GM12878 (cell line): Measurements from ENCODE around the gene MEIOB. TPM values are rescaled to one million over a fixed set of nuclear protein-coding genes. Genes with fewer than 3 reads are reported as not detected.

Experiments
- ATAC-seq: fragments of 200-7000 bp; cut with Tn5 transposase; 3 replicates; pipeline ENCODE4 v1.9.1; 2020; ENCODE audit warnings: mild to moderate bottlenecking, moderate library complexity
- BruUV-seq: library from RNA; stranded (reverse); fragments of 400-500 nt; replicated peaks from 2 replicates; lab custom pipeline; 2021; lab: Mats Ljungman, UMichigan
- CTCF ChIA-PET: fragments of 300-600 bp; sonication (Branson Sonifier 250); formaldehyde crosslinking; extraction: SDS; loops from one replicate; lab custom pipeline; 2021; ENCODE audit warnings: inconsistent platforms; lab: Yijun Ruan, JAX
- POLR2A ChIA-PET: fragments of 350-600 bp; formaldehyde crosslinking; extraction: SDS; loops from one replicate; lab custom pipeline; 2021; ENCODE audit warnings: inconsistent platforms; lab: Charles Lee
- RAD21 ChIA-PET: fragments of 300-600 bp; sonication (Branson Sonifier 250); formaldehyde crosslinking; loops from one replicate; lab custom pipeline; 2023; ENCODE audit warnings: antibody characterized with exemption; ENCODE audit not compliant: unreplicated experiment; lab: Charles Lee
- SMC1A ChIA-PET: fragments of 300-600 bp; sonication (Branson Sonifier 250); formaldehyde crosslinking; loops from one replicate; lab custom pipeline; 2023; ENCODE audit not compliant: unreplicated experiment, uncharacterized antibody; lab: Charles Lee
- DNase-seq: peaks from one replicate; pipeline ENCODE4 v3.0.0-alpha.2; 2011; ENCODE audit warnings: low read depth, low spot score
- FAIRE-seq: peaks from 3 replicates; lab custom pipeline; 2011; peaks lifted over from hg19 to GRCh38; lab: Jason Lieb, UNC
- H2AFZ ChIP-seq: 2 replicates; pipeline ENCODE4 v1.6.0; 2011; ENCODE audit warnings: low read depth, low read length, control low read depth; ENCODE audit not compliant: control insufficient read depth
- H3K27ac ChIP-seq: 2 replicates; pipeline ENCODE4 v1.5.1; 2011; ENCODE audit warnings: control low read depth; ENCODE audit not compliant: control insufficient read depth, insufficient read depth
- H3K27me3 ChIP-seq, 2 experiments: replicated peaks in 1 of 2; 2 replicates each; pipeline versions ENCODE4 v1.6.0 to v1.6.1; 2011; ENCODE audit warnings: low read length in 1 of 2; ENCODE audit not compliant: control insufficient read depth in 2 of 2, insufficient read depth in 2 of 2
- H3K36me3 ChIP-seq, 2 experiments: 2 replicates each; pipeline ENCODE4 v1.5.1; 2011; ENCODE audit warnings: low read length in 1 of 2; ENCODE audit not compliant: control insufficient read depth in 2 of 2, insufficient read depth in 2 of 2
- H3K4me1 ChIP-seq: 2 replicates; pipeline ENCODE4 v1.6.1; 2011; ENCODE audit warnings: mild to moderate bottlenecking, low read length, moderate library complexity, mixed read lengths; ENCODE audit not compliant: control insufficient read depth, insufficient read depth
- H3K4me2 ChIP-seq: 2 replicates; pipeline ENCODE4 v1.6.0; 2011; ENCODE audit warnings: control low read depth; ENCODE audit not compliant: control insufficient read depth, insufficient read depth
- H3K4me3 ChIP-seq: fragments of 200-600 bp; sonication (generic); 2 replicates; pipeline ENCODE4 v1.5.1; 2016
- H3K79me2 ChIP-seq: 2 replicates; pipeline ENCODE4 v1.6.0; 2011; ENCODE audit warnings: low read length; ENCODE audit not compliant: control insufficient read depth, insufficient read depth
- H3K9ac ChIP-seq: 2 replicates; pipeline ENCODE4 v1.8.0; 2011; ENCODE audit warnings: low read length, control low read depth, mixed read lengths; ENCODE audit not compliant: control insufficient read depth, insufficient read depth
- H3K9me3 ChIP-seq: replicated peaks from 3 replicates; pipeline ENCODE4 v1.5.1; 2011; ENCODE audit warnings: mild to moderate bottlenecking, low read length; ENCODE audit not compliant: control insufficient read depth, insufficient read depth
- H4K20me1 ChIP-seq: 2 replicates; pipeline ENCODE4 v1.6.0; 2011; ENCODE audit not compliant: control insufficient read depth, insufficient read depth
- BACH1 ChIP-seq: fragments of 450-650 bp; IDR thresholded peaks from 2 replicates; pipeline ENCODE4 v1.6.1; 2017; ENCODE audit warnings: mild to moderate bottlenecking, borderline replicate concordance
- CBX3 ChIP-seq: fragments of 200-600 bp; sonication (generic); IDR thresholded peaks from 2 replicates; pipeline ENCODE4 v1.6.1; 2016; ENCODE audit warnings: low read depth, borderline replicate concordance
- CHD1 ChIP-seq: IDR thresholded peaks from 2 replicates; pipeline ENCODE4 v1.6.1; 2012; ENCODE audit warnings: low read depth, low read length, improper control_type of control experiment
- E2F4 ChIP-seq: IDR thresholded peaks from 2 replicates; pipeline ENCODE4 v1.6.1; 2012; ENCODE audit warnings: low read depth, low read length, improper control_type of control experiment
- FOXM1 ChIP-seq: IDR thresholded peaks from 2 replicates; pipeline ENCODE4 v1.6.1; 2012; ENCODE audit warnings: low read depth, mild to moderate bottlenecking, inconsistent platforms, low read length, moderate library complexity
- HDGF ChIP-seq: fragments of 450-650 bp; IDR thresholded peaks from 2 replicates; pipeline ENCODE4 v1.6.1; 2016; ENCODE audit warnings: antibody characterized with exemption
- MEF2B ChIP-seq: fragments of 450-650 bp; IDR thresholded peaks from 2 replicates; pipeline ENCODE4 v1.6.1; 2018; ENCODE audit warnings: mild to moderate bottlenecking, moderate library complexity; ENCODE audit not compliant: partially characterized antibody, poor library complexity, severe bottlenecking
- NFYA ChIP-seq: IDR thresholded peaks from 2 replicates; pipeline ENCODE4 v1.6.1; 2011; ENCODE audit warnings: low read depth, mild to moderate bottlenecking, low read length, improper control_type of control experiment, borderline replicate concordance
- NFYB ChIP-seq: IDR thresholded peaks from 2 replicates; pipeline ENCODE4 v1.6.1; 2011; ENCODE audit warnings: low read depth, mild to moderate bottlenecking, low read length, improper control_type of control experiment, moderate library complexity; ENCODE audit not compliant: insufficient read depth
- RCOR1 ChIP-seq: conservative IDR thresholded peaks from 2 replicates; pipeline ENCODE4 v1.6.1; 2012; ENCODE audit warnings: low read depth, low read length, improper control_type of control experiment
- RUNX3 ChIP-seq: IDR thresholded peaks from 2 replicates; pipeline ENCODE4 v1.6.1; 2012; ENCODE audit warnings: low read length, inconsistent platforms
- SIN3A ChIP-seq: IDR thresholded peaks from 2 replicates; pipeline ENCODE4 v1.6.1; 2012; ENCODE audit warnings: low read depth, low read length, improper control_type of control experiment
- SP1 ChIP-seq: IDR thresholded peaks from one replicate; pipeline ENCODE4 v1.6.1; 2011; ENCODE audit warnings: low read depth, low read length
- YY1 ChIP-seq: IDR thresholded peaks from 2 replicates; pipeline ENCODE4 v1.6.1; 2011; ENCODE audit warnings: low read depth, mild to moderate bottlenecking, low read length
- ZBTB33 ChIP-seq: fragments of 450-650 bp; IDR thresholded peaks from 2 replicates; pipeline ENCODE4 v1.6.1; 2017; ENCODE audit warnings: mild to moderate bottlenecking
- WGBS: methylation state at CpG from one replicate; pipeline ENCODE4 v1.1.6; 2016; ENCODE audit warnings: low lambda C conversion rate; ENCODE audit not compliant: insufficient replicate concordance, insufficient coverage; ENCODE audit errors: missing lambda C conversion rate; 5-methylcytosine and 5-hydroxymethylcytosine counted together
- in situ Hi-C: fragments of 300-500 bp; cut with MboI; formaldehyde crosslinking; loops from 9 replicates; pipeline ENCODE4 v1.14.3; 2018; ENCODE audit warnings: mixed read lengths
- intact Hi-C: fragments of 100-400 bp; cut with micrococcal nuclease; formaldehyde crosslinking; loops from one replicate; pipeline ENCODE4 v1.14.2; 2022; ENCODE audit not compliant: unreplicated experiment
- polyA plus RNA-seq, 11 experiments: library from polyadenylated mRNA; depleted of rRNA in 4 of 11; unstranded in 6 of 11; stranded (reverse) in 5 of 11; fragments of >200 nt; fragmentation: Nextera tagmentation in 4 of 11; fragmentation: Illumina TruSeq in 1 of 11; extraction: Ambion mirVana in 4 of 11; extraction: Trizol in 1 of 11; gene quantifications; 1 replicate in 1 of 11; 2 replicates in 10 of 11; pipeline versions ENCODE4 v1.2.1 to v1.2.3, GENCODE V29; 2011 to 2016; ENCODE audit warnings: inconsistent platforms in 2 of 11, missing spikeins in 2 of 11, low read depth in 1 of 11
- total RNA-seq, 4 experiments: library from RNA; depleted of rRNA in 3 of 4; stranded (reverse); fragments of >200 nt in 3 of 4; fragmentation: Illumina TruSeq in 1 of 4; extraction: Trizol in 1 of 4; gene quantifications; 2 replicates each; pipeline versions ENCODE4 v1.2.1 to v1.2.3, GENCODE V29; 2013 to 2021
- TF ChIP-seq, protein P1 (sequence below): fragments of 450-650 bp; IDR thresholded peaks from 2 replicates; pipeline ENCODE4 v1.6.1; 2018; ENCODE audit warnings: borderline replicate concordance, mild to moderate bottlenecking; ENCODE audit not compliant: partially characterized antibody
- TF ChIP-seq, protein P2 (sequence below): IDR thresholded peaks from 2 replicates; pipeline ENCODE4 v1.6.1; 2011; ENCODE audit warnings: low read depth, mild to moderate bottlenecking, low read length, moderate library complexity, borderline replicate concordance; ENCODE audit errors: extremely low read depth

Gene MEIOB
- total and polyA plus RNA-seq, 10 of the 15 experiments (the other 5 are each of a cell fraction or from before 2014, with no cell fraction given): 0.04 to 0.26 (median 0.09) TPM; not detected in 5

DNA sequence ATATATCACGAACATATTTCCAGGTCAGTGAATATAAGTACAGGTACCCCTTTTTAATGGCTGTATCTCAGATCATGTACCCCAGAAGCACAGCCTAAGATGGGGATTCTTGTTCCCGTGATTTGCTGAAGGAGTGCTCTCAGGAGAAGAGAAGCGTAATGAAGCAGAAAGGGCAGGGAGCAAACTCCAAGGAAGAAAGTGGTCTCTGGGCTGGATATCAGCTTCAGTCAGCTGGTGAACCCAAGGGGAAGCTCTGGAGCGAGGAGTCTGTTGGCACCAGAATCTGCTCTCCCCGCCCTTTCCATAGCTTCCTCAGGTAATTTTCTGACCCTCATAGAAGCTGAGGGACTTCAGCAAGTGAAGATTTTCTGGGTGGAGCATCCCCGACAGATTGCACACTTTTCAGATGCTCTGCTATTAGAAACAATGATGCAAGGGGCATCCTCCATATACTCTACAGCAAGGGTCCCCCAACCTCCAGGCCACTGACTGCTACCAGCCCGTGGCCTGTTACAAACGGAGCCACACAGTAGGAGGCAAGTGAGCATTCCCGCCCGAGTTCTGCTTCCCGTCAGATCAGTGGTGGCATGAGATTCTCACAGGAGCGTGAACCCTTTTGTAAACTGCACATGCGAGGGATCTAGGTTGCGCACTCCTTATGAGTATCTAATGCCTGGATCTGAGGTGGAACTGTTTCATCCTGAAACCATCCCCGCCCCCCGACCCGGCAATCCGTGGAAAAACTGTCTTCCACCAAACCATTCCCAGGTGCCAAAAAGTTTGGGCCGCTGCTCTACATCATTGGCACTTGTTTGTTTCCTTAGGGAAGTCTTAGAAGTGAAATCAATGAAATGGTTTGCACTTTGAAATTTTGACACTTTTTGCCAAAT lies 40.5 kb downstream of the MEIOB start (continued):
- TF ChIP-seq, protein P1, sequence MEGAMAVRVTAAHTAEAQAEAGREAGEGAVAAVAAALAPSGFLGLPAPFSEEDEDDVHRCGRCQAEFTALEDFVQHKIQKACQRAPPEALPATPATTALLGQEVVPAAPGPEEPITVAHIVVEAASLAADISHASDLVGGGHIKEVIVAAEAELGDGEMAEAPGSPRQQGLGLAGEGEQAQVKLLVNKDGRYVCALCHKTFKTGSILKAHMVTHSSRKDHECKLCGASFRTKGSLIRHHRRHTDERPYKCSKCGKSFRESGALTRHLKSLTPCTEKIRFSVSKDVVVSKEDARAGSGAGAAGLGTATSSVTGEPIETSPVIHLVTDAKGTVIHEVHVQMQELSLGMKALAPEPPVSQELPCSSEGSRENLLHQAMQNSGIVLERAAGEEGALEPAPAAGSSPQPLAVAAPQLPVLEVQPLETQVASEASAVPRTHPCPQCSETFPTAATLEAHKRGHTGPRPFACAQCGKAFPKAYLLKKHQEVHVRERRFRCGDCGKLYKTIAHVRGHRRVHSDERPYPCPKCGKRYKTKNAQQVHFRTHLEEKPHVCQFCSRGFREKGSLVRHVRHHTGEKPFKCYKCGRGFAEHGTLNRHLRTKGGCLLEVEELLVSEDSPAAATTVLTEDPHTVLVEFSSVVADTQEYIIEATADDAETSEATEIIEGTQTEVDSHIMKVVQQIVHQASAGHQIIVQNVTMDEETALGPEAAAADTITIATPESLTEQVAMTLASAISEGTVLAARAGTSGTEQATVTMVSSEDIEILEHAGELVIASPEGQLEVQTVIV: no peak
- no peak for TF ChIP-seq BACH1

DNA sequence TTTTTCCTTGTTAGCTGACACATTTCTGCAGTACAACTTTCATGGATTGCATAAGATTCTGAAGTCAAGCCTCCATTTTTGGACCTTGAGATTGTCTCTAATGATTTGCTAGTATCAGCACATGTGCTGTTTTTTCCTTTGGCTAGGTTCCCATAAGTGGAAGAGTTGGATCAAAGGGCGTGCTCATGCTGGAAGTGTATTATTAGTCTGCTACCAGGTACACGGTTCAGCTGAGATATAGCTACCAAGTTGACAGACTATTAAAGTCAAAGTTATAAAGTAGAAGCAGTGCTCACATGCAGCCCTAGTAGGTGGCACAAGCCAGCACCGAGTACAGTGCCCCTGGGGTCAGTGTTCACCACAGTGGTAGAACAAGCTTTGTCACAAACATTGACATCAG lies 41.8 kb downstream of the MEIOB start:
- intact Hi-C loops: no loop called here
- H2AFZ ChIP-seq: no peak overlapping the region
- in situ Hi-C loops: no loop called here
- CTCF ChIA-PET: no interaction called here
- 95% methylated on average over 3 of the region's 3 CpGs for WGBS
- H4K20me1 ChIP-seq: no peaks in the 10 kb centered on the region
- ATAC-seq: no peak
- H3K4me1 ChIP-seq: peaks cover 4% of the 10 kb centered on the region; the same call in 1 of the 2 replicates
- BruUV-seq: no TSS peak
- RAD21 ChIA-PET: no interaction called here
- H3K4me3 ChIP-seq: no peak overlapping the region
- no peaks in the 10 kb centered on the region for H3K27me3 ChIP-seq
- POLR2A ChIA-PET: no interaction called here
- no peak for FAIRE-seq
- H3K27ac ChIP-seq: no peak overlapping the region
- no peak overlapping the region for H3K4me2 ChIP-seq
- H3K79me2 ChIP-seq: peaks cover 17% of the 10 kb centered on the region
- H3K9me3 ChIP-seq: no peaks in the 10 kb centered on the region
- H3K9ac ChIP-seq: no peak overlapping the region
- no peaks in the 10 kb centered on the region for H3K36me3 ChIP-seq
- no peak for DNase-seq
- SMC1A ChIA-PET: no interaction called here
- no peak for TF ChIP-seq ZBTB33
- no peak for TF ChIP-seq RCOR1
- TF ChIP-seq FOXM1: no peak
- TF ChIP-seq SP1: no peak
- no peak for TF ChIP-seq NFYB
- no peak for TF ChIP-seq YY1
- no peak for TF ChIP-seq CHD1
- no peak for TF ChIP-seq RUNX3
- no peak for TF ChIP-seq SIN3A
- no peak for TF ChIP-seq HDGF
- TF ChIP-seq CBX3: no peak
- no peak for TF ChIP-seq MEF2B
- TF ChIP-seq NFYA: no peak
- TF ChIP-seq, protein P2, sequence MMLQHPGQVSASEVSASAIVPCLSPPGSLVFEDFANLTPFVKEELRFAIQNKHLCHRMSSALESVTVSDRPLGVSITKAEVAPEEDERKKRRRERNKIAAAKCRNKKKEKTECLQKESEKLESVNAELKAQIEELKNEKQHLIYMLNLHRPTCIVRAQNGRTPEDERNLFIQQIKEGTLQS: no peak
- TF ChIP-seq E2F4: no peak
